WI38 (cell line): ENCODE measurements around the gene ALDH4A1.

Source experiments
- H3K4me3 ChIP-seq: 2 replicates; pipeline ENCODE4 v1.5.1; 2011; ENCODE audit warnings: low read depth, mild to moderate bottlenecking, control low read depth, low read length
- CTCF ChIP-seq: IDR thresholded peaks from 2 replicates; pipeline ENCODE4 v1.5.1; 2012; ENCODE audit warnings: low read depth, mild to moderate bottlenecking, control low read depth, low read length

ALDH4A1 gene

GRCh38 chr1:18921516-18922251 lies 19.3 kb upstream of the ALDH4A1 start:
- no peak overlapping the region for H3K4me3 ChIP-seq
- no peak for TF ChIP-seq CTCF

GRCh38 chr1:18920931-18921330 lies 18.6 kb upstream of the ALDH4A1 start:
- TF ChIP-seq CTCF: no peak
- H3K4me3 ChIP-seq: no peak overlapping the region

GRCh38 chr1:18919956-18920355 lies 17.6 kb upstream of the ALDH4A1 start:
- TF ChIP-seq CTCF: no peak

GRCh38 chr1:18919197-18919905 lies 17.0 kb upstream of the ALDH4A1 start:
- H3K4me3 ChIP-seq: no peak overlapping the region
- no peak for TF ChIP-seq CTCF

More at GRCh38 chr1:18919956-18920355, 17.6 kb upstream of the ALDH4A1 start:
- no peak overlapping the region for H3K4me3 ChIP-seq

GRCh38 chr1:18918417-18918816 lies 16.1 kb upstream of the ALDH4A1 start:
- H3K4me3 ChIP-seq: no peak overlapping the region
- no peak for TF ChIP-seq CTCF

DNA sequence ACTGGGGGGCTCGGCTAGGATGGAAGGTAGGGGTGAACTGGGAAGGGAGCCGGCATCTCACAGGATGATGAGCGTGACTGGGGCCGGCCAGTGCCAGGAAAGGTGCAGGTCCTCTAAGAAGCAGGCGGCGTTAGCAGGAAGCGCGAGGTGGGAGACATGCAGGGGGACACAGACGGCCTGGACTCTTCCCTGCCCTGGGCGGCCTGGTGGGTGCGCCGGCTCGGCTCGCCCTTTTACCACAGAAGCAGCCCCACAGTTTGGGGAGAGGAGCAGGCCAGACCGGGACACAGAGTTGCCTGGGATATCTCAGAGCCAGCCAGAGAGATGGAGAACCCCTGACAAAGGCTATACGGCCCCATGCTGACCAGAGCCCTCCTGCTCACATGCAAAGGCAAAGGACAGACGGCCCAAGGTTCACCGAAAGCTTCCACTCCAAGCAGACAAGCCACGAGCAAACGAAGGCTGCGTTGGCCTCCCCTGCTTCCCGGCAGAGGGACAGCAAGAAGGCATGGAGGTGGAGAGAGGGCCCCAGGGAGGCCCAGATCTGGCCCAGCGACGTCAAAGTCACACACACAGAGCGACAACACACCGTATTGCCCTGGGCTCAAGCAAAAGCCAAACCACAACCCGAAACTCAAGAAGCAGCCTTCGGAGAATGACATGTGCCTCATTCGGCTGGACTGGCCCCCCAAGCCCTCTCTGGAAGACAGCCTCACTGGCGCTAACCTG lies 14.9 kb upstream of the ALDH4A1 start:
- H3K4me3 ChIP-seq: no peak overlapping the region
- TF ChIP-seq CTCF: no peak
